ENCODE results near the gene RPTOR.

GRCh38 chr17:80901319-80901718, 356.7 kb downstream of the RPTOR start:
- TF ChIP-seq, protein P1, sequence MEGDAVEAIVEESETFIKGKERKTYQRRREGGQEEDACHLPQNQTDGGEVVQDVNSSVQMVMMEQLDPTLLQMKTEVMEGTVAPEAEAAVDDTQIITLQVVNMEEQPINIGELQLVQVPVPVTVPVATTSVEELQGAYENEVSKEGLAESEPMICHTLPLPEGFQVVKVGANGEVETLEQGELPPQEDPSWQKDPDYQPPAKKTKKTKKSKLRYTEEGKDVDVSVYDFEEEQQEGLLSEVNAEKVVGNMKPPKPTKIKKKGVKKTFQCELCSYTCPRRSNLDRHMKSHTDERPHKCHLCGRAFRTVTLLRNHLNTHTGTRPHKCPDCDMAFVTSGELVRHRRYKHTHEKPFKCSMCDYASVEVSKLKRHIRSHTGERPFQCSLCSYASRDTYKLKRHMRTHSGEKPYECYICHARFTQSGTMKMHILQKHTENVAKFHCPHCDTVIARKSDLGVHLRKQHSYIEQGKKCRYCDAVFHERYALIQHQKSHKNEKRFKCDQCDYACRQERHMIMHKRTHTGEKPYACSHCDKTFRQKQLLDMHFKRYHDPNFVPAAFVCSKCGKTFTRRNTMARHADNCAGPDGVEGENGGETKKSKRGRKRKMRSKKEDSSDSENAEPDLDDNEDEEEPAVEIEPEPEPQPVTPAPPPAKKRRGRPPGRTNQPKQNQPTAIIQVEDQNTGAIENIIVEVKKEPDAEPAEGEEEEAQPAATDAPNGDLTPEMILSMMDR (IDR thresholded peaks at IDR 0.05 in 4 of 5, conservative IDR thresholded peaks at IDR 0.05 in 1 of 5), result no peak
- no peak for TF ChIP-seq POLR2A (IDR thresholded peaks at IDR 0.05)

All from gastrocnemius medialis (tissue), 4 donors.